GM12872 (cell line): ENCODE results near the gene COLEC11.

ENCODE experiments used
- CTCF ChIP-seq: IDR thresholded peaks from 3 replicates; pipeline ENCODE4 v1.5.1; 2011; ENCODE audit warnings: low read depth, mild to moderate bottlenecking, low read length, moderate library complexity; ENCODE audit not compliant: insufficient read depth

The COLEC11 gene

GRCh38 chr2:3598197-3598910 lies 3.4 kb downstream of the COLEC11 start:
- TF ChIP-seq CTCF: no peak

- TF ChIP-seq CTCF: no peak
Measured at GRCh38 chr2:3598912-3599854, 4.3 kb downstream of the COLEC11 start.

GRCh38 chr2:3600256-3600855 lies 5.4 kb downstream of the COLEC11 start:
- TF ChIP-seq CTCF: no peak

- no peak for TF ChIP-seq CTCF
Measured at GRCh38 chr2:3601561-3602271, 6.8 kb downstream of the COLEC11 start.

- no peak for TF ChIP-seq CTCF
Measured at GRCh38 chr2:3602553-3603339, 7.8 kb downstream of the COLEC11 start.

GRCh38 chr2:3603536-3604206 lies 8.8 kb downstream of the COLEC11 start:
- no peak for TF ChIP-seq CTCF
